MCF 10A (cell line): ENCODE measurements around the gene ZBED5. TPM values are rescaled to one million over a fixed set of nuclear protein-coding genes. Genes with fewer than 3 reads are reported as not detected.
"Not testable (repeated sequence)": the region's sequence is repeated elsewhere in the genome, so short reads cannot be mapped to it uniquely, and the experiment has no call there.

ENCODE experiments used
- BruUV-seq: library from RNA; stranded (reverse); fragments of 400-500 nt; replicated peaks from 2 replicates; lab custom pipeline; 2021; lab: Mats Ljungman, UMichigan
- CTCF ChIA-PET: fragments of 300-600 bp; sonication (Branson Sonifier 250); formaldehyde crosslinking; extraction: SDS; loops from one replicate; lab custom pipeline; 2021; ENCODE audit warnings: antibody characterized with exemption, inconsistent platforms; lab: Yijun Ruan, JAX
- POLR2A ChIA-PET: fragments of 300-600, 350-650 bp; sonication (Branson Sonifier 250); formaldehyde crosslinking; extraction: SDS; loops from one replicate; lab custom pipeline; 2020; ENCODE audit warnings: antibody characterized with exemption, inconsistent platforms; lab: Yijun Ruan, JAX
- DNase-seq: peaks from one replicate; pipeline ENCODE4 v3.0.0-alpha.2; 2018; ENCODE audit not compliant: unreplicated experiment
- H3K27ac Mint-ChIP-seq: one replicate; pipeline ENCODE4 v1.8.0; 2022; ENCODE audit warnings: mild to moderate bottlenecking, low read depth, mixed read lengths; ENCODE audit not compliant: unreplicated experiment
- H3K27me3 Mint-ChIP-seq: one replicate; pipeline ENCODE4 v1.8.0; 2022; ENCODE audit warnings: mixed read lengths; ENCODE audit not compliant: insufficient read depth, unreplicated experiment
- H3K36me3 Mint-ChIP-seq: one replicate; pipeline ENCODE4 v1.8.0; 2022; ENCODE audit warnings: mild to moderate bottlenecking, moderate library complexity, mixed read lengths; ENCODE audit not compliant: insufficient read depth, unreplicated experiment
- H3K4me1 Mint-ChIP-seq: one replicate; pipeline ENCODE4 v1.8.0; 2022; ENCODE audit warnings: mixed read lengths; ENCODE audit not compliant: insufficient read depth, unreplicated experiment
- H3K4me3 Mint-ChIP-seq: one replicate; pipeline ENCODE4 v1.8.0; 2022; ENCODE audit warnings: mild to moderate bottlenecking, moderate library complexity, mixed read lengths; ENCODE audit not compliant: unreplicated experiment
- H3K9me3 Mint-ChIP-seq: one replicate; pipeline ENCODE4 v1.8.0; 2022; ENCODE audit warnings: mixed read lengths; ENCODE audit not compliant: unreplicated experiment
- intact Hi-C: fragments of 100-400 bp; cut with micrococcal nuclease; formaldehyde crosslinking; loops from 2 replicates; pipeline ENCODE4 v1.14.1; 2022
- total RNA-seq: library from RNA; stranded (reverse); gene quantifications from 2 replicates; pipeline ENCODE4 v1.2.3, GENCODE V29; 2022
- TF ChIP-seq, protein P1 (sequence below): fragments of 200-600 bp; IDR thresholded peaks from one replicate; pipeline ENCODE4 v1.8.0; 2022; ENCODE audit warnings: antibody characterized with exemption, mild to moderate bottlenecking; ENCODE audit not compliant: unreplicated experiment

Gene ZBED5
- total RNA-seq, 1 experiment from 2014 or later = 38.9 TPM

GRCh38 chr11:10894666-10895065 is 36.8 kb upstream of the ZBED5 start:
- H3K27ac Mint-ChIP-seq = no peak overlapping the region
- ChIA-PET CTCF (interaction anchor here (0.7 to 2.4 kb wide), 4 partner anchors 12 to 36 kb away, joined by 3 to 10 read pairs (median 4); no protein-coding TSS in a partner anchor), POLR2A (interaction anchor here (0.6 to 12.8 kb wide), 6 partner anchors 27 to 99 kb away, joined by 3 to 326 read pairs (median 3); partner anchors contain the start of genes EIF4G2 and ZBED5)
- BruUV-seq = no TSS peak
- H3K27me3 Mint-ChIP-seq = no peaks in the 10 kb centered on the region
- H3K4me1 Mint-ChIP-seq = peaks cover 40% of the 10 kb centered on the region
- no peak overlapping the region for H3K4me3 Mint-ChIP-seq
- no peak for DNase-seq
- H3K36me3 Mint-ChIP-seq = peaks cover 7% of the 10 kb centered on the region
- no peaks in the 10 kb centered on the region for H3K9me3 Mint-ChIP-seq
- intact Hi-C loops = no loop called here
- TF ChIP-seq, protein P1, sequence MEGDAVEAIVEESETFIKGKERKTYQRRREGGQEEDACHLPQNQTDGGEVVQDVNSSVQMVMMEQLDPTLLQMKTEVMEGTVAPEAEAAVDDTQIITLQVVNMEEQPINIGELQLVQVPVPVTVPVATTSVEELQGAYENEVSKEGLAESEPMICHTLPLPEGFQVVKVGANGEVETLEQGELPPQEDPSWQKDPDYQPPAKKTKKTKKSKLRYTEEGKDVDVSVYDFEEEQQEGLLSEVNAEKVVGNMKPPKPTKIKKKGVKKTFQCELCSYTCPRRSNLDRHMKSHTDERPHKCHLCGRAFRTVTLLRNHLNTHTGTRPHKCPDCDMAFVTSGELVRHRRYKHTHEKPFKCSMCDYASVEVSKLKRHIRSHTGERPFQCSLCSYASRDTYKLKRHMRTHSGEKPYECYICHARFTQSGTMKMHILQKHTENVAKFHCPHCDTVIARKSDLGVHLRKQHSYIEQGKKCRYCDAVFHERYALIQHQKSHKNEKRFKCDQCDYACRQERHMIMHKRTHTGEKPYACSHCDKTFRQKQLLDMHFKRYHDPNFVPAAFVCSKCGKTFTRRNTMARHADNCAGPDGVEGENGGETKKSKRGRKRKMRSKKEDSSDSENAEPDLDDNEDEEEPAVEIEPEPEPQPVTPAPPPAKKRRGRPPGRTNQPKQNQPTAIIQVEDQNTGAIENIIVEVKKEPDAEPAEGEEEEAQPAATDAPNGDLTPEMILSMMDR = no peak

- peaks cover 30% of the 10 kb centered on the region for H3K4me1 Mint-ChIP-seq
- POLR2A ChIA-PET = interaction anchor here (0.6 to 12.8 kb wide), 6 partner anchors 9 to 98 kb away, joined by 3 to 326 read pairs (median 3); partner anchors contain the start of genes EIF4G2 and ZBED5
- CTCF ChIA-PET = interaction anchor here (1.5 to 2.4 kb wide), 2 partner anchors 13 to 14 kb away, joined by 4 to 10 read pairs; no protein-coding TSS in a partner anchor
These were observed 35.9 kb upstream of the ZBED5 start for GRCh38 chr11:10893714-10894151.

GRCh38 chr11:10892250-10892649 is 34.4 kb upstream of the ZBED5 start:
- intact Hi-C loops = no loop called here
- ChIA-PET CTCF (interaction anchor here (0.9 kb wide), 1 partner anchor 13 kb away, joined by 3 read pairs; no protein-coding TSS in a partner anchor), POLR2A (interaction anchor here (12.8 kb wide), 1 partner anchor 34 kb away, joined by 326 read pairs; the partner anchor contains the start of gene ZBED5)
- no peak overlapping the region for H3K27ac Mint-ChIP-seq
- no peak for DNase-seq
- BruUV-seq = no TSS peak
- H3K4me3 Mint-ChIP-seq = no peak overlapping the region
- no peaks in the 10 kb centered on the region for H3K9me3 Mint-ChIP-seq
- H3K36me3 Mint-ChIP-seq = no peaks in the 10 kb centered on the region
- H3K27me3 Mint-ChIP-seq = no peaks in the 10 kb centered on the region
- peaks cover 21% of the 10 kb centered on the region for H3K4me1 Mint-ChIP-seq
- TF ChIP-seq, protein P1 = no peak

More at GRCh38 chr11:10893714-10894151, 35.9 kb upstream of the ZBED5 start:
- BruUV-seq = no TSS peak
- peak overlapping the region; percentile 25 for H3K27ac Mint-ChIP-seq
- no peak overlapping the region for H3K4me3 Mint-ChIP-seq
- H3K27me3 Mint-ChIP-seq = no peaks in the 10 kb centered on the region
- intact Hi-C loops = no loop called here
- DNase-seq = peak; percentile 24
- H3K9me3 Mint-ChIP-seq = no peaks in the 10 kb centered on the region
- H3K36me3 Mint-ChIP-seq = no peaks in the 10 kb centered on the region
- TF ChIP-seq, protein P1 = no peak

DNA sequence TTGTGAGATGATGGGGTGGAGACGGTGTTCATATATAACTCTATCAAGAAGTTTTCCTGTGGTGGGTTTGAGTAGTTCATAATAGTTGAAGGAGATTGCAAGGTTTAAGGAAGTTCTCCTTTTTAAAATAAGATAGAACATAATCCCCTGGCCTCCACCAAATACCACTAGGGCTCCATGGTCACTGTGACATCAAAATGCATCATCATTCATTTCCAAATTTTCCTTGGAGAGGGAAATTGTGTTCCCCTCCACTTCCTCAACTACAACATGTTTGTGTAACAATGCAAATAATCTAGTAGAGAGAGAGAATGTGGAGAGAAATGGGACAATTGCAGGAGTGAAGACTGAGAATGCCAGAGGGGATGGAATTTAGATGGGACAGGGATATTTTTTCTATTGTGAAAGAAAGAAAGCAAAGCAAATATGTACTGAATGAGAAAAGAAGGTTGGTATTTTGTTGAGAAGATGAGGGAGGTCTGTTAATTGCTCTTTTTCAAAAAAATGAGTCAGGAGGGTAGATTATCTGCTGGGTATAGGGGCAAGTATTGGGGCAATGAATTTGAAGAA is 33.4 kb upstream of the ZBED5 start:
- Mint-ChIP-seq H3K27ac (no peak overlapping the region), H3K9me3 (no peaks in the 10 kb centered on the region), H3K4me1 (peaks cover 21% of the 10 kb centered on the region), H3K4me3 (no peak overlapping the region), H3K36me3 (no peaks in the 10 kb centered on the region), H3K27me3 (no peaks in the 10 kb centered on the region)
- DNase-seq = no peak
- POLR2A ChIA-PET = interaction anchor here (12.8 kb wide), 1 partner anchor 33 kb away, joined by 326 read pairs; the partner anchor contains the start of gene ZBED5
- TF ChIP-seq, protein P1 = no peak
- intact Hi-C loops = no loop called here
- BruUV-seq = no TSS peak
- CTCF ChIA-PET = no interaction called here

DNA sequence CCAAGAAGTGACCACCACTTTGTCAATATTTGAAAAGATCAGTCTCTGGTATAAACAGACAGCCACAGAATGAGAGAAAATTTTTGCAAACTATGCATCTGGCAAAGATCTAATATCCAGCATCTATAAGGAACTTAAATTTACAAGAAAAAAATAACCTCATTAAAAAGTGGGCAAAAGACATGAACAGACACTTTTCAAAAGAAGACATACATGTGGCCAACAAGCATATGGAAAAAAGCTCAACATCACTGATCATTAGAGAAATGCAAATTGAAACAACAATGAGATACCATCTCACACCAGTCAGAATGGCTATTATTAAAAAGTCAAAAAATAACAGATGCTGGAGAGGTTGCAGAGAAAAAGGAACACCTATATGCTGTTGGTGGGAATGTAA is 32.2 kb upstream of the ZBED5 start:
- H3K9me3 Mint-ChIP-seq, DNase-seq, BruUV-seq, H3K27me3 Mint-ChIP-seq, intact Hi-C loops, H3K36me3 Mint-ChIP-seq, H3K4me3 Mint-ChIP-seq, H3K27ac Mint-ChIP-seq: not testable (repeated sequence)
- H3K4me1 Mint-ChIP-seq = peaks cover 11% of the 10 kb centered on the region
- ChIA-PET CTCF (interaction anchor here (0.6 kb wide), 1 partner anchor 10 kb away, joined by 3 read pairs; no protein-coding TSS in a partner anchor), POLR2A (interaction anchor here (3.1 kb wide), 1 partner anchor 10 kb away, joined by 17 read pairs; no protein-coding TSS in a partner anchor)
